NAMALWA (cell line): Measurements from ENCODE around the gene ASXL2.
A peak's percentile ranks its signal among the peaks of the same experiment; 100 is the strongest.

Source experiments
- DNase-seq: peaks from one replicate; pipeline ENCODE4 v3.0.0-alpha.2; 2015; ENCODE audit warnings: low spot score

Gene ASXL2

DNA sequence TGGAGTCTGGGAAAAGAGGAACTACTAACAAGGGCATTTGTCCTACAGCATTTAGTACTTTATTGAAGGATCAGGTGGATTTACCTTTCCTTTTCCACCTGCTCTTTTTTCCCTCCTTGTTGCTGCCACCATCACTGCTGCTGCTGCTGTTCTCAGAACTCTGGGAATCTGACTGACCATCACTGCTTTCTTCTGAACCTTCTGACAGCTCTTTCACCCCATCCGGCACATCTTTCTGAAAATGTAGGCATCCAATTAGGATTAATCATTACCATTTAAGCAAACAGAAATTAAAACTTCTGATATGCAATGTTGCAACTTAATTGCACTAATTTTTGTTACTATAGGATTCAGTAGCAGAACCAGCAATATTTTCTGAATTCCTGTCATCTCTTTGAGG is 79.0 kb downstream of the ASXL2 start:
- DNase-seq = no peak

DNA sequence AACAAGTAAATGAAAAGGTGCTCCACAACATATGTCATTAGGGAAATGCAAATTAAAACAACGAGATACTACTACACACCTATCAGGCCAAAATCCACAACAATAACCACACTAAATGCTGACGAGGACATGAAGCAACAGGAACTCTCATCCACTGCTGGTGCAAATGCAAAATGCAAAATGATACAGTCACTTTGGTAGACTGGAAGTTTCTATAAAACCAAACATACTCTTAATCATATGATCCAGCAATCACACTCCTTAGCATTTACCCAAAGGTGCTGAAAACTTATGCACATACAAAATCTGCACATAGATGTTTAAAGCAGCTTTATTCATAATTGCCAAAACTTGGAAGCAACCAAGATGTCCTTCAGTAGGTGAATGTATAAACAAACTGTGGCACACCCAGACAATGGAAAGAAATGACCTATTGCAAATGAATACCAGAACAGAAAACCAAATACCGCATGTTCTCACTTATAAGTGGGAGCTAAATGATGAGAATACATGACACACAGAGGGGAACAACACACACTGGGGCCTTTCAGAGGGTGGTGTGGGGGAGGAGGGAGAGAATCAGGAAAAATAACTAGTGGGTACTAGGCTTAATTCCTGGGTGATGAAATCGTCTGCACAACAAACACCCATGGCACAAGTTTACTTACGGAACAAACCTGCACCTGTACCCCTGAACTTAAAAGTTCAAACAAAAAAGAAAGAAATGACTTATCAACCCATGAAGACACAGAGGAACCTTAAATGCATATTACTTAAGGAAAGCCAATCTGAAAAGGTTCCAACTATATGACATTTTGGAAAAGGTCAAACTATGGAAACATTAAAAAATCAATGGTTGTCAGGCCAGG is 80.4 kb downstream of the ASXL2 start:
- DNase-seq = no peak

DNA sequence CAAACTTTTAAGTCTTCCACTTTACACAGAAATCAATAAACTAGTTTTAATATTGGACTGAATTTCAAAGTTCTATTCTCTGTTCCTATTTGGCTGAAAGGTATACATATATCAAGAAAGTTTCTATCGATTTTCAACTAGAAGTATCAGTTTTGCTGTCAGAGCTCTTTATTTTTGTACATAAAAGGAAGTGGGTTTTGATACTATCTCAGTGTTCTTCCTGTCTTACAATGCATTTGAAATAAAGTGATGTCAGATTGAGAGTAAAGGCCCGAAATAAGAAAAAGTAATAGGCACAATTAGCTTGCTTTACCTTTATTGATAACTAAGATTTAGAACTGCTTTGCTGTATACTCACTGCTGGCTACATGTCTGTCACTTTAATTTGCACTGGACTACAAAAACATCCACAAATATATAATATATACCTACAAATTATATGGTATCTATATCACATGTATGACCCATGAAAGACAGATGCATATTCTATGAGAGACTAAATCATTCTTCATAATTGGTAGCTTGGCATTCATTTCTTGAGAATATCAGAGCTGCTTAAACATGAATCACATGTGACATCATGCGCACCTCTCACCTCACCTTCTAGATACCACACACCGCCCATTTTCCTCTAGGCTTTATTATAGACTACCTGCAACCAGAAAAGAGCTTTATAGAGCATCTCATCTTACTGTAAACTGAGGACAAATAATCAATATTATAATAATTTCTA is 83.6 kb downstream of the ASXL2 start:
- no peak for DNase-seq

DNA sequence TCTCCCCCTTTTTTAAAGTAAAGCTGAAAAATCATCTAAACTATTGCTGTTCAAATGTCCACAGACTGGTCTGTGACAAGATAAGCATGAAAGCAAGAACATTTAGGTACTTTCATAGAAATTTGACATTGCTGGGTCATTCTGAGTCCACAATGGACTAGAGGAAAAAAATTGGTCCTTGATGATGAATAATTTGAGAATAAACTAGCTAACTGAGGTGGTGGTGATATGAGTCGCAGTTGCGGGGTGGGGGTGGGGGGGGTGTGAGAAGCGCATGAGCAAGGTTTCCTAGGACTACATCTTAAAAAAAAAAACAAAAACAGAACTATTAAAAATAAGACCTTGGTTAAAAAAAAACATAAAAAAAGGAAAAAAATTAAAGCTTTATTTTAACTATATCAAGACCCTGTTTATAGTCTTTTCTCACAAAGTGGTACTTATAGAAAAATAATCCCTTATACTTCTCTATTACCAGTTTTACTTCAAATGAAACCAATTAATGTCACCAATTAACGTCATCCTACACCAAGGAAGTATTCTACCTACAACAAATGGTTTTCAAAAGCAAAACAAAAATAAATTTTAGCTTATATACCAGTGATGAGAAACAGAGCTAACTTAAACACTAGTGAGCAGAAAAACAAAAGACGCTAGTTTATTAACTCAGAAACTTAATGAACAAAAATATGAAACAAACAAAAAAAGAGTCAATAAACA is 88.1 kb downstream of the ASXL2 start:
- DNase-seq = no peak

DNA sequence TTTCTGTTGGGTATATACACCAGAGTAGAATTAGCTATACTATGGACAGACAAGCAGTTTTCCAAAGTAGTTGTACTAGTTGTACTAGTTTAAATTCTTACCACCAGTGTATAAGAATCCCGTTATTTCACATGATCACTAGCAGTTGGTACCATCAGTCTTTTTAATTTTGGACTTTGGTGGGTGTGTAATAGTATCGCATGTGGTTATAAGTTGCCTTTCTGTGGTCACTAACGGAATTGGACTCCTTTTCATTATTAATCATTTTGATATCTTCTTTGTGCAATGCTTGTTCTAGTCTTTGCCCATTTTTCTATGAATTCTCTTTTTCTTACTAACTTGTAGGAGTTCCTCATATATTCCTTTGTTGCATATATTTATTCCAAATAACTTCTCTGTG is 89.8 kb downstream of the ASXL2 start:
- DNase-seq = no peak

DNA sequence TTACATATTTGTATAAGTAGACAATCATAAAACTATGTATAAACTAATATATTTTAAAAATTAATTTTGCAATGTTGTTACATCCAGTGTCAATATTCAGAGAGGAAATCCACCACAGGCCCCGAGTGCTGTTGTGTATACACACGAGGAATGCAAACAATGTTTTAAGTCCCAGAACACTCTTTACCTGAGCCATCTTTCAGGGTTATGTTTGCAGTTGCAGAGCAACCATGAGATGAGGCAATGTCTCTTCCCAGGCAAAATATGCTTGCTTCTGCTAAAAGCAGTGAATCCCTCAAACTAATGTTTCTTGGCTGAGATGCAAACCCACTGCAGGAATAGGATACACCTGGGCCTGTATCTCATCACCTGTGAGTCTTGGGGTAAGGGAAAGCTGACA is 91.3 kb downstream of the ASXL2 start:
- no peak for DNase-seq

DNA sequence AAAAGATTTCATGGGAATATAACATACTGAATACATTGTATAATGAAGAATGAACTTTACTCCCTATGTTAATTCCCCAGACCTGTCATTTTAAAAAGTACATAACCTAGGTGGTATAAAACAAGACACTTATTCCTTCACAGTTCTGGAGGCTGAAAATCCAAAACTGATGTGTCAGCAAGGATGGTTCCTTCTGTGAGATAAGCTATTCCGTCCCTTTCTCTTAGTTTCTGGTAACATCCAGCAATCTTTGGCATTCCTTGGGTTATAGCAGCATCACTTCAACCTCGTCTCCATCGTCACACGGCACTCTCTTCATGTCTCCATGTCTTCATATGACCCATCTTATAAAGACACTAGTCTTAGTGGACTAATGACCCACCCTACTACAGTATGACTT is 93.9 kb downstream of the ASXL2 start:
- no peak for DNase-seq

DNA sequence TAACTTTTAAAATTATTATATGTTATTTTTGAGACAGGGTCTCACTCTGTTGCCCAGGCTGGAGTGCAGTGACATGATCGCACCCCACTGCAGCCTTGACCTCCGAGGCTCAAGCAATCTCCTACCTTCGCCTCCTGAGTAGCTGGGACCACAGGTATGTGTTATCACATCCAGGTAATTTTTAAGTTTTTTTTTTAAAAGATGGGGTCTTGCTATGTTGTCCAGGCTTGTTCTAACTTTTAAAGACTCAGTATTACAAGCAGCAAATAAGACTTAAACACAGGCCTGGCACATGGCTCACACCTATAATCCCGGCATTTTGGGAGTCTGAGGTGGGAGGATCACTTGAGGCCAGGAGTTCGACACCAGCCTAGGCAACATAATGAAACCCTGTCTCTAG is 101.2 kb downstream of the ASXL2 start:
- DNase-seq = no peak

DNA sequence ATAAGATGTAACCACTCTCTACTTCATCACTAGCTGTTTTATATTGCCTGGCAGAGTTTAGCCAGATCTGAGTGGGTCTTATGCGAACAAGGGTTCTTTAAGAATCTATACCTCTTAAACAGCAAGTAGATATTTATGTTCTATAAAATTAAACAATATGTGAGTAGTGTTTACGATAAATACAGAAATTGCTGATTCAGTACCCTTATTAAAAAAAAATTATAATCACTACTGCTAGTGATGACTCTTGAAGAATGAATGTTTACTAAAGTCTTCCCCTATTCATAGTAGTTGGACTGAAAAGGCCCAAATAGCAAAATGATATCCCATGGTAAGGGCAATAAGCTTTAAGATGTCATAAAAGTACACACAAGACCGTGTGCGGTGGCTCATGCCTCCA is 106.2 kb downstream of the ASXL2 start:
- no peak for DNase-seq

DNA sequence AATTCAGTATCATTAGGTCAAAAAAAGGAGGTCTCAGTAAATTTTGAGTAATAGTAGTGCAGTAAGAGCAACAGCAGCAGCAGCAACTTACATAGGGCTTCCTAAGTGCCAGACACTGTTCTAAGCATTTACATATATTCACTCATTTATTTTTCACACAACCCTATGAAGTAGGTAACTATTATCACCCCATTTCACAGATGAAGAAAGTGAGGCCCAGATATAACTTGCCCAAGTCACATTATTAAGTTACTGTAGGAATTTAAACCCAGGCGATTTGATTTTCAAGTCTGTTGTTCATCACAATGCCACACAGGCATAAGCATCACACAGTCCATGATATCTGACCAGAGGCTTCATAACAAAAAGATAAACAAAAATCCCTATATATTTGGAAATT is 114.7 kb downstream of the ASXL2 start:
- DNase-seq = no peak

DNA sequence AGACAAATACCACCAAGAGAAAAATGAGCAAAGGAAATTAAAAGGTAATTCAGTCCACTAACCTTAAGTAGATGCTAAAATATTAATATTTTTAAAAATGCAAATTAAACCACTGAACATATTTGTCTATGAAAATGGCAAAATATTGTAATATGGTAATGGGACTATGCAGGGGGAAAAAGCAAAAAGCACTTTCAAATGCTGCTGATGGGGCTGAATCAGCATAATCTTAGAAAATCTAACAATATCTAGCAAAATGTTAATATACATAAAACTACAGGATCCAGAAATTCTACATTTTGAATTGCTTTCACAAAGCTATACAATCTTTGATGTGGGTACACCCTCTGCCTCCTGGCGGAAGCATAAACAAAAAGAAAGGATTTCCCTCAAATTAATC is 118.0 kb downstream of the ASXL2 start:
- no peak for DNase-seq

DNA sequence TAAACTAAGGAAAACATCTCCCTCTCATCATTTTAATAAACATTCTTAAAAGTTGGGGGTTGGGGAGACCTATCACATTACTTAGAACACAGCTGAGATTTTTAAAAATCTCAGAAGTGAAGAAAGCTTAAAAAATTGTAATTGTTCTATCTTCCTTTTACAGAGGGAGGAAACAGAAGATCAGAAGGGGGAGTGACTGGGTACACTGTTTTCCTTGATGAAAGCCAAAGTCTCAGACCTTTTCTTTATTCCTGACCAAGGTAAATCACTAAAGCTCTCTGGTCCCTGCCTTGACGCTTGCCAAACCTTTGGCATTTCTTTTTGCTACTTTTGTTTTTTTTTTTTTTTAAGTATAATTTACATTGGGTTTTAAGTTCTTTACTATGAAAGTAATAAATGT is 119.9 kb downstream of the ASXL2 start:
- no peak for DNase-seq

DNA sequence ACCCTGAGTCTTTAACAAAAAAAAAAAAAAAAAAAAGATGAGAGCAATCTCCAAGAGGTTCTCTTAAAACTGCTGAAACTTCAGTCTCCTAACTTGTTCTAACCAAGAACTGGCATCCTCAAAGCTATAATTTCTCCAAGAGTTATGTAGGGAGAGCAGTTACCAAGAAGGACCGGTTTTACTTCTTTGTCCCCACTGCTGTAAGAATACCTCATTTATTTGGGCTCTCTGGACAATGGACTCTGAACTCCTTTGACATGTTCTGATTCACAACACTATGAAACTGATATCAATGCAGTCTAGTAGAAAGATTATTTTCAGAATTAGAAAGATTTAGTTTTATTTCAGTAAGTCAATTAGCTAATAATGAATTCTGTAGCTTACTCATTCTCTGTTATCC is 120.4 kb downstream of the ASXL2 start:
- DNase-seq = no peak

DNA sequence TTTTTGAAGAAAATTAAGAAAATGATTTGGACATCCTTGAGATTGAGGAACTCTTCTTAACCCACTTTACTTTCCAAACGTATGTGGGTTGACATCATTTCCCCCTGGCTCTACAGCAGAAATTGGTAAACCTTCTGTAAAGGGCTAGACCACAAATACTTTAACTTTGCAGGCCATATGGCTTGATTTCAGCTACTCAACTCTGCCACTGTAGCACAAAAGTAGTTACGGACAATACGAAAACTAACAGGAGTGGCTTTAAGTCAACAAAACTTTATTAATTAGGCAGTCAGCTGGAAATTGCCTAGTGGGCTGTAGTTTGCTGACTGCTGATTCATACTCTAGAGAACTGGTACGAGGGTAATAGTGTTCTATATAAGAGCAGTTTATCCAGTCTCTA is 121.8 kb downstream of the ASXL2 start:
- no peak for DNase-seq

DNA sequence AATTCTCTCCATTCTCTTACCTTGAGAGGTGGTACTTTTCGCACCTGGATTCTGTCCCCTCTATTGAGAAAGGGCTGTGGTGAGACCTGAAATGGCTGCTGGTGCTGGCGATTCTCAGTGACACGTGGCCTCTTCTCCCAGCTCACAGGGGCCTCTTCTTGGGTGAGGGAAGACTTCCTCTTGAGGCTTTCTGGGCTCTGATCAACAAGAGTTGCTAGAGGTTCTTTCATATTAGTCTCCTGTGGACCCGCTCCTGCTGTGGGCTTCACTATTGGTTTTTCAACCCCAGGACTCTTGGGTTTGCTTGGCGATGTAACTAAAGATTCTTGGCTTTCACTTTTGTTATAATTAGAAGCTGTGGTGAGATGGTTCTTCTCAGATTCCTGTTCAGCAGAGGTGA is 128.6 kb downstream of the ASXL2 start:
- no peak for DNase-seq

DNA sequence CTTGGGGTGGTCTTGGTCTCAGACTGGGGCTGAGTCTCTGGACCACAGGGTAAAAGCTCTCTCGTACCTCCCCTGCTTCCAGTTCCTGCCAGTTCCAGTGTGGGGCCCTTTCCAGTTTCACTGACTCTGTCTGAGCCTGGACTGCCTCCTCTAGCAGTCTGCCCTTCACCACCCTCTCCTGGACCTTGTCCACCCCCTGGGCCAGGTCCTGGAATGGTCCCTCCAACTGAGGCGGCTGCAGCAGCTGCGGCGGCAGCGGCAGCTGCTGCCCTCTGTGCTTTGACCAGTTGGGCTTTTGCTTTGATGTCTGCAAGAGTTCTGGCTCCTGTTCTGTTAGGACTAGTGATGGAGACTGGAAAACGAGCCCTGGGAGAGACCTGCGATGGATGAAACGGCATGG is 134.2 kb downstream of the ASXL2 start:
- DNase-seq = no peak

DNA sequence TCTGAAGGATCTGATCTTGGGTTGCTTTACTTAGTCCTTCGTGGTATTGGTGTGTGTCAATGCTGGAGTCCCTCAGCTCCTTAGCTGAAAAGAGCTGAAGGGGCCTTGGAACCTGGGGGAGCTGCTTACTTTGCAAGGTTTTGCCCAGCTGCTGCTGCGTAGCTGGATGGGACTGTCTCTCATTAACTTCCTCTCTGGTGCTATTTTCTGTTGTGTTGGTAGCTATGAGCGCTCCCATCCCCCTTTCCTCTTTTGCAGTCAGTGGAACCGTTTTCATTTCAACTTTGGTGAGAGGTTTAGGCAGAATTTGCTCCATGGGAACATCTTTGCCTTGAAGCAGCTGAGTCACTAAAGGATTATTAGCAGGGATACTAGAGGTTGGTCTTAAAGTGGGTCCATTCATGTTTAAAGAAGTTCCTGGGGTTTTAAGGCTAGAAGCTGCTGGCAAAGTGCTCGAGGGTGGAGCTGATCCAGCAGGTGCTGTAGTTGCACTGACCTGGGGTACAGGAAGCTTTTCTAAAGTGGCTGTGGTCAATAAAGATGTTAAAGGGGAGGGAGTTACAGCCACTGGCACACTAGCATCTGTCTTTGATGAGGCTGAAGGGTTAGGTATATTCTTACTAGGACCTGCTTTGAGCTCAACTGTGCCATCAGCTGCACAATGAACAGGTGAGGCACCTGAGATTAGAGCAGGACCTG is 135.0 kb downstream of the ASXL2 start:
- peak; percentile 31 for DNase-seq

DNA sequence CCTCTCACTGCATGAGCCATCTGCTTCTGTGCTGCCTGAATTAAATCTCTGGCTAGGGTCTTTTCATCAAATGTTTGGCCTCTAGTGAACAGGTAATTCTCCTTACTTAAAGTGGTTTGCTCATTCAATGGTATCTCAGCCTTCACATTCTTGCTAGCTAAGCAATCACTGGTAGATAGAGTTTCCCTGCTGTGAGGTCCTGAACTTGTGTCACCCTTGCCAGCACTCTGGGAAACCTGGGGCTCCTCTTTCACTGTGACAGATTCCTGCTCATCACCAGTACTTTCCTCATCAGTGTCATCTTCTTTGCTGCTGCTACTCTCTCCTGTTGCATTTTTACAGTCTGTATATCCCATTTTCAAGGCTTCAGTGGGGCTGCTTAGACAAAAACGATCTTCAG is 135.8 kb downstream of the ASXL2 start:
- no peak for DNase-seq

DNA sequence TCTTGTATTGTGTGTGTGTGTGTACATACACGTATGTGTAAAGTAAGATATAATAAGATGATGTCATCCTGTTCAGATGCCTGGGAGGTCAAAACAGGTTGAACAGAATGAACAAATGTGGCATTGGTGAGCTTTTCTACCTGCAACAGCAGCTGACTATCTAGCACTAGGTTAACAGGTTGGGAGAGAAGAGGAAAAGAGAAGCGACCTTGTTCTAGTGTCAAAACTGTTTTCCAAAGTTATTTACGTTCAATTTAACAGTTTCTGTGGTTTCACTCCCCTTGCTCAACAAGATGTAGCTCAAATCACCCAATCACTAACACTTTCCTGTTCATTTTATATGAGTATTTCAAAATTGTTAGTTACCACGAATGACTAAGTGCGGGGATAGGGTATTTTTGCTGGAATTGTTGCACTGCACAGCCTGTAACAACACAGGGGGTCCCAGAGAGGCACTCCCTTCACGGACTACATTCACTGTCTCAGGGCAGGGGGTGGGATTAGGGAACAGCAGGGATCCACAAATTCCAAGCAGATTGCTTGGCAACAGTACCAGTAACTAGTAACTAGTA is 137.4 kb downstream of the ASXL2 start:
- no peak for DNase-seq

DNA sequence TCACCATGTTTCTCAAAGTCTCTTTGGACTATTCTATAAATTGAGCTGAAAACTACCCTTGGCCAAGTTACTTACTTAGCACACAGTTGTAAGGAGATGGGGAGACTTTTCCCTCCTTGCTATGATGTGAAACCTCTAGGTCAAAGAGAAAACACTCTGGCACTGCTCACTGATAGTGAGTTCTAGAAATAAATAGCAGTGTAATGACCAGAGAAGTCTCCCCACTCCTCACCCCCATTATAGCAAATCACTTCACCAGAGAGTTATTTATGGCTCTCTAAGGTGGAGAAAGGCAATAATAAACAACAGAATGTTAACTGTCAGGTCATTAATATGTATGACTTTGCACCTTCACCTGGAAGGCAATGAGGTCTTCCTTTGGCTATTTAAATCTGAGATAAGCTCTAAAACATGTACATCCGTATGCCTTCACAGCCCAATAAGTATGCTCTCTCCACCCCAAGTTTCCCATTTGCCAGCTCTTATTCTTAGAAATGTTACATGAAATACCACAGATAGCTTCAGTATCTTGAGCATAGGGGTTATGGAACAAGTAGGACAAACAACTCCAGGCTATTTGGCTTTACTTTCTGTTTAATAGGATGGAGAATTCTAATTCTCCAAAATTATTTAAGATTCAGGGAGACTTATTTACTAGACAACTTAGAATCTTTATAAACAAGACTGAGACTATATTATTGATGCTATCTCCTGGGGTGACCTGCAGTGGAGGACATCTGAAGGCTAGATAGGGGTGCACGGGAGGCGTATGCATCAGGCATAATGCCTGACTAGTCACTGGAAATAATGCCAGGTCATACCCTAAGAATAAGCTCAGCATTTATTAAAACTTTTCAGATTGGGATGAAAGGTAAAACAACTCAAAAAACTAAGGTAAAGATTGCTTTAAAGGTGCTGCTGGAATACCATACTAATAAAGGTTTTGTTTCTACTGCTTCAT is 139.6 kb downstream of the ASXL2 start:
- no peak for DNase-seq
